GM12892 (cell line): ENCODE data around the gene LPAR3.

Experiments
- POLR2A ChIP-seq: IDR thresholded peaks from 2 replicates; pipeline ENCODE4 v1.6.1; 2011; ENCODE audit warnings: low read depth, low read length, control low read depth
- POLR2AphosphoS5 ChIP-seq: IDR thresholded peaks from 2 replicates; pipeline ENCODE4 v1.6.1; 2011; ENCODE audit warnings: low read depth, low read length, control low read depth
- TAF1 ChIP-seq: IDR thresholded peaks from 2 replicates; pipeline ENCODE4 v1.6.1; 2011; ENCODE audit warnings: low read depth, mild to moderate bottlenecking, control low read depth, low read length, borderline replicate concordance

DNA sequence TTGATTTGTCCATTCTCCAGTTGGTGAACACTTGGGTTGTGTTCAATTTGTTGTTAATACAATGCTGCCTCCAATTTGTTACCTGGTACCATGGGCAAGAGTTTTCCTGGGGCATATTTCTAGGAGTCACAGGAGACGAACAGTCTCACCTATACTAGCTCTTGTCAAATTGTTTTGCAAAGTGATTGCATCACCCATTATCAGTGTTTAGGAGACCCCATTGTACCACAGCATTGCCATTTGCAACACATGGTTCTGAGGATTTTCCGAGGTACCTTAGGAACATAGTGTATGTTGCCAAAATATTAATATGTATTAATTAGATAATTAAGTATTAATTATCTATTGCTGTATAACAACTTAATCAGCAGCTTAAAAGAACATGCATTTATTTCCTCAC is 97.8 kb downstream of the LPAR3 start:
- TF ChIP-seq POLR2A (no peak), TAF1 (no peak), POLR2AphosphoS5 (no peak)
